ENCODE results near the gene SKP1.

- TF ChIP-seq POLR2A (IDR thresholded peaks at IDR 0.05; ENCODE audit: low read depth, low read length) (no peak), TAF1 (IDR thresholded peaks at IDR 0.05; ENCODE audit: borderline replicate concordance, low read depth, low read length) (no peak), POLR2AphosphoS5 (IDR thresholded peaks at IDR 0.05; ENCODE audit: low read depth, low read length) (no peak)
Observed at GRCh38 chr5:134103998-134104654, 72.6 kb downstream of the SKP1 start.
